DND-41 (cell line): Measurements from ENCODE around the gene SYT6.
"Not testable (repeated sequence)": the region's sequence is repeated elsewhere in the genome, so short reads cannot be mapped to it uniquely, and the experiment has no call there.

Experiments used
- ATAC-seq: fragments of 200-7000 bp; cut with Tn5 transposase; 3 replicates; pipeline ENCODE4 v1.9.1; 2021; ENCODE audit warnings: low read depth; ENCODE audit not compliant: insufficient read depth
- DNase-seq: peaks from one replicate; pipeline ENCODE4 v3.0.0-alpha.2; 2020
- H2AFZ ChIP-seq: 2 replicates; pipeline ENCODE4 v1.6.0; 2012; ENCODE audit warnings: low read depth, low read length
- H3K27ac ChIP-seq: 2 replicates; pipeline ENCODE4 v1.5.1; 2012; ENCODE audit warnings: low read length, inconsistent platforms
- H3K27me3 ChIP-seq: fragments of 200-600 bp; sonication (generic); 2 replicates; pipeline ENCODE4 v1.6.0; 2012; ENCODE audit warnings: low read length, mild to moderate bottlenecking, inconsistent platforms; ENCODE audit not compliant: insufficient read depth, poor library complexity
- H3K36me3 ChIP-seq: 2 replicates; pipeline ENCODE4 v1.5.1; 2012; ENCODE audit warnings: low read length, inconsistent platforms; ENCODE audit not compliant: insufficient read depth
- H3K4me1 ChIP-seq: 2 replicates; pipeline ENCODE4 v1.5.1; 2012; ENCODE audit warnings: mild to moderate bottlenecking, low read length; ENCODE audit not compliant: insufficient read depth
- H3K4me2 ChIP-seq: 2 replicates; pipeline ENCODE4 v1.6.0; 2012; ENCODE audit warnings: mild to moderate bottlenecking, moderate library complexity, low read length, inconsistent platforms; ENCODE audit not compliant: insufficient read depth
- H3K4me3 ChIP-seq, 2 experiments: fragments of 200-600 bp in 1 of 2; shearing (Covaris generic) in 1 of 2; 2 replicates each; pipeline ENCODE4 v1.5.1; 2012 to 2016; ENCODE audit warnings: inconsistent platforms in 2 of 2, low read length in 2 of 2, mild to moderate bottlenecking in 2 of 2, low read depth in 1 of 2, moderate library complexity in 1 of 2
- H3K79me2 ChIP-seq: 2 replicates; pipeline ENCODE4 v1.6.0; 2012; ENCODE audit warnings: low read length, inconsistent platforms; ENCODE audit not compliant: insufficient read depth
- H3K9ac ChIP-seq: 2 replicates; pipeline ENCODE4 v1.6.0; 2012; ENCODE audit warnings: low read depth, mild to moderate bottlenecking, inconsistent platforms, low read length, moderate library complexity
- H3K9me3 ChIP-seq: 2 replicates; pipeline ENCODE4 v1.5.1; 2012; ENCODE audit warnings: low read length, moderate library complexity, mild to moderate bottlenecking, inconsistent platforms; ENCODE audit not compliant: insufficient read depth, severe bottlenecking
- H4K20me1 ChIP-seq: 2 replicates; pipeline ENCODE4 v1.6.0; 2012; ENCODE audit warnings: low read length; ENCODE audit not compliant: insufficient read depth
- CTCF ChIP-seq: IDR thresholded peaks from 2 replicates; pipeline ENCODE4 v1.5.1; 2012; ENCODE audit warnings: borderline replicate concordance, low read length, moderate library complexity, mild to moderate bottlenecking; ENCODE audit not compliant: poor library complexity, severe bottlenecking; ENCODE audit errors: extremely low read depth
- EZH2 ChIP-seq: IDR thresholded peaks from 3 replicates; pipeline ENCODE4 v1.6.1; 2012; ENCODE audit warnings: borderline replicate concordance, low read depth, mild to moderate bottlenecking, moderate library complexity, low read length, inconsistent platforms; ENCODE audit not compliant: severe bottlenecking

The SYT6 gene

GRCh38 chr1:114075105-114075504 lies 78.6 kb downstream of the SYT6 start:
- H3K36me3 ChIP-seq, result no peaks in the 10 kb centered on the region
- DNase-seq (no peak), ATAC-seq (no peak)
- H3K9ac ChIP-seq, result no peak overlapping the region
- H3K9me3 ChIP-seq, result peaks cover 13% of the 10 kb centered on the region
- H2AFZ ChIP-seq, result no peak overlapping the region
- H3K4me3 ChIP-seq, result no peak overlapping the region
- H3K27me3 ChIP-seq, result no peaks in the 10 kb centered on the region
- no peak overlapping the region for H3K27ac ChIP-seq
- TF ChIP-seq CTCF (no peak), EZH2 (no peak)
- no peaks in the 10 kb centered on the region for H3K79me2 ChIP-seq
- no peaks in the 10 kb centered on the region for H3K4me1 ChIP-seq
- H3K4me2 ChIP-seq, result no peak overlapping the region
- H4K20me1 ChIP-seq, result no peaks in the 10 kb centered on the region

- Histone ChIP-seq H4K20me1 (no peaks in the 10 kb centered on the region), H3K9ac (no peak overlapping the region), H3K4me2 (no peak overlapping the region), H3K36me3 (no peaks in the 10 kb centered on the region), H3K79me2 (no peaks in the 10 kb centered on the region), H3K27me3 (no peaks in the 10 kb centered on the region), H3K4me3 (no peak overlapping the region), H3K4me1 (no peaks in the 10 kb centered on the region), H3K27ac (no peak overlapping the region), H2AFZ (no peak overlapping the region), H3K9me3 (peaks cover 13% of the 10 kb centered on the region)
- ATAC-seq, result no peak
- DNase-seq, result no peak
- TF ChIP-seq CTCF (no peak), EZH2 (no peak)
These were observed 81.4 kb downstream of the SYT6 start for GRCh38 chr1:114072246-114072645.

GRCh38 chr1:114069762-114070161 lies 83.9 kb downstream of the SYT6 start:
- H3K4me2 ChIP-seq, H3K4me3 ChIP-seq, H3K79me2 ChIP-seq, H3K4me1 ChIP-seq, ATAC-seq, H3K9ac ChIP-seq, H2AFZ ChIP-seq, H3K27me3 ChIP-seq, H4K20me1 ChIP-seq, H3K27ac ChIP-seq, DNase-seq, H3K36me3 ChIP-seq: not testable (repeated sequence)
- H3K9me3 ChIP-seq, result peaks cover 13% of the 10 kb centered on the region

GRCh38 chr1:114068684-114069083 lies 85.0 kb downstream of the SYT6 start:
- H3K27me3 ChIP-seq, H3K36me3 ChIP-seq, H3K79me2 ChIP-seq, H3K4me1 ChIP-seq, H3K9ac ChIP-seq, ATAC-seq, H3K4me2 ChIP-seq, H2AFZ ChIP-seq, H3K27ac ChIP-seq, H4K20me1 ChIP-seq, DNase-seq, H3K4me3 ChIP-seq: not testable (repeated sequence)
- H3K9me3 ChIP-seq, result peaks cover 13% of the 10 kb centered on the region

- H3K79me2 ChIP-seq, H3K4me1 ChIP-seq, H4K20me1 ChIP-seq, H2AFZ ChIP-seq, H3K4me3 ChIP-seq, H3K4me2 ChIP-seq, H3K36me3 ChIP-seq, DNase-seq, H3K27ac ChIP-seq, H3K27me3 ChIP-seq, ATAC-seq, H3K9ac ChIP-seq: not testable (repeated sequence)
- peaks cover 11% of the 10 kb centered on the region for H3K9me3 ChIP-seq
These were observed 88.0 kb downstream of the SYT6 start for GRCh38 chr1:114065671-114066070.
